Activated naive CD8-positive, alpha-beta T cell treated with anti-CD3 and anti-CD28 coated beads, Interleukin-2, amount 10 ng/mL, durations not matched to agents 7 days and 5 days (primary cell): ENCODE results near the gene RNF186. TPM values are rescaled to one million over a fixed set of nuclear protein-coding genes. Genes with fewer than 3 reads are reported as not detected.
"Not testable (repeated sequence)": the region's sequence is repeated elsewhere in the genome, so short reads cannot be mapped to it uniquely, and the experiment has no call there.

Experiments used
- ATAC-seq: fragments of 150-1000 bp; cut with Tn5 transposase; one replicate; pipeline ENCODE4 v1.10.0; 2021; ENCODE audit warnings: low read depth, moderate library complexity
- POLR2A ChIA-PET: fragments of 350-600 bp; sonication (Branson Sonifier 250); formaldehyde crosslinking; loops from one replicate; lab custom pipeline; 2021; ENCODE audit warnings: antibody characterized with exemption; lab: Charles Lee
- DNase-seq: peaks from one replicate; pipeline ENCODE4 v3.0.0; 2021
- H3K27ac Mint-ChIP-seq: one replicate; pipeline ENCODE4 v1.8.0; 2022; ENCODE audit warnings: mild to moderate bottlenecking, mixed read lengths
- H3K27me3 Mint-ChIP-seq: one replicate; pipeline ENCODE4 v1.8.0; 2022; ENCODE audit warnings: mild to moderate bottlenecking, moderate library complexity, mixed read lengths
- H3K36me3 Mint-ChIP-seq: one replicate; pipeline ENCODE4 v1.8.0; 2021; ENCODE audit warnings: mild to moderate bottlenecking, mixed read lengths
- H3K4me1 Mint-ChIP-seq: one replicate; pipeline ENCODE4 v1.8.0; 2021; ENCODE audit warnings: mixed read lengths
- H3K4me3 Mint-ChIP-seq: one replicate; pipeline ENCODE4 v1.8.0; 2022; ENCODE audit warnings: mild to moderate bottlenecking, moderate library complexity, mixed read lengths
- H3K9me3 Mint-ChIP-seq: one replicate; pipeline ENCODE4 v1.8.0; 2021; ENCODE audit warnings: mixed read lengths
- total RNA-seq, 2 experiments: library from RNA; stranded (reverse); gene quantifications; one replicate each; pipeline ENCODE4 v1.2.3, GENCODE V29; 2021

The RNF186 gene, protein sequence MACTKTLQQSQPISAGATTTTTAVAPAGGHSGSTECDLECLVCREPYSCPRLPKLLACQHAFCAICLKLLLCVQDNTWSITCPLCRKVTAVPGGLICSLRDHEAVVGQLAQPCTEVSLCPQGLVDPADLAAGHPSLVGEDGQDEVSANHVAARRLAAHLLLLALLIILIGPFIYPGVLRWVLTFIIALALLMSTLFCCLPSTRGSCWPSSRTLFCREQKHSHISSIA
- not detected for total RNA-seq

DNA sequence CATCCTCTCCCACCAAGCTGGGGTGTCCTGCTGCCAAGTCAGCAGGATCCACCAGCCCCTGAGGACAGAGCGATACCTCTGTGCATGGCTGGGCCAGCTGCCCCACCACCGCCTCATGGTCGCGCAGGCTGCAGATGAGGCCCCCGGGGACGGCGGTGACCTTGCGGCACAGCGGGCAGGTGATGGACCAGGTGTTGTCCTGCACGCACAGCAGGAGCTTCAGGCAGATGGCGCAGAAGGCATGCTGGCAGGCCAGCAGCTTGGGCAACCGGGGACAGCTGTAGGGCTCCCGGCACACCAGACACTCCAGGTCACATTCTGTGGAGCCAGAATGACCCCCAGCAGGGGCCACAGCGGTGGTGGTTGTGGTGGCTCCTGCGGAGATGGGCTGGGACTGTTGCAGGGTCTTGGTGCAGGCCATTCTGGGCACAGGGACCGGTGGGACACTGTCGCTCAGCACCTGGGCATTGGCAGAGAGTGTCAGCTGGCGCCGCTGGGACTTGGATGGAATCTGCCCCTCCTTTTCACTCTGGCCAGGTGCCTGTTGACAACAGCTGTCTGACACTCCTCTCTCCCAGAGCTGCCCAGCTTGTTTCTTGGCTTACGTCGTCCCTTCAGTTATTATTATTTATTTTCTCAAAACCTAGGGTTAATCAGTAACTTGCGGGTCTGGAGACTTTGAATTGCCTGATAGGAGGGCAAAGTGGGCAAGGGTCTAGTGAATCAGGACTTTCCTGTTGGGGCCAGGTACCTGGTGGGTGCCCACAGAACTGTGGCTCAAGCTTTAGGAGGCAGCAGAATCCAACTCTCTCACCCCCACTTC, at the start of gene RNF186:
TSS of gene RNF186 (minus strand) at position 603 of the 823 bp plus-strand sequence. CDS start at position 421, 182 bp downstream.
- no peak within 1 kb of the TSS for H3K4me3 Mint-ChIP-seq
- no peak within 1 kb of the TSS for H3K27ac Mint-ChIP-seq
- POLR2A ChIA-PET: no interaction called here
- H3K4me1 Mint-ChIP-seq: no peaks in the 10 kb centered on the region
- DNase-seq (no peak), ATAC-seq (no peak)
- H3K36me3 Mint-ChIP-seq: no peaks in the 10 kb centered on the region
- no peaks in the 10 kb centered on the region for H3K9me3 Mint-ChIP-seq
- peaks cover 16% of the 10 kb centered on the region for H3K27me3 Mint-ChIP-seq

DNA sequence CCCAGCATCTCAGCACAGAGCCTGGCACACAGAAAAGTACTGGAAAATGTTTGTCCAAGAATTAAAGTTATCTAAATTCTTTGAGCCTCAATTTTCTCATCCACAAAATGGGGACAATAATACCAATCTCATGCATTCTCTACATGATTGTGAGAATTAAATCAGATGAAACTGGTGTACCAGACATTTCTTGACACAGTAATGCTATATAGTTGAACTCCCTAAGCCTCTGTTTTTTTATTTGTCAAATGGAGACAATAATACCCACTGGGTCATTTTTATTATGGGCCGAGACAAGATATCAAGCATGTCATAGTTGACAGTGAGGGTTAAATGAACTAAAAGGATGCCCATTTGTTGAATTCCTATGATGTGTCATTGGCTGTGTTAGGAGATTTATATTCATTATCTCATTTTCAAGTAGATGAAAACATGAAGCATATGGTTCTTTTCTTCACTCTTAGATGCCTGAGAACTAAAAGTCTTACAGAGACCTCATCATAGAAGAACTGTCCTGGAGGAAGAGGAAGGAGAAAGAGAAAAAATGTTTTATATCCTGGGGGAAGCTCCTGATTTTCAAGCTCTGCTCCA, 49.6 kb upstream of the RNF186 start:
- peaks cover 5% of the 10 kb centered on the region for H3K9me3 Mint-ChIP-seq

GRCh38 chr1:19862944-19863343, 47.9 kb upstream of the RNF186 start:
- H3K27me3 Mint-ChIP-seq: peaks cover 42% of the 10 kb centered on the region
- peaks cover 5% of the 10 kb centered on the region for H3K9me3 Mint-ChIP-seq

More for the DNA sequence above, 49.6 kb upstream of the RNF186 start:
- no peak overlapping the region for H3K27ac Mint-ChIP-seq
- peaks cover 37% of the 10 kb centered on the region for H3K27me3 Mint-ChIP-seq
- no peak overlapping the region for H3K4me3 Mint-ChIP-seq
- no peaks in the 10 kb centered on the region for H3K4me1 Mint-ChIP-seq
- POLR2A ChIA-PET: no interaction called here
- H3K36me3 Mint-ChIP-seq: no peaks in the 10 kb centered on the region
- ATAC-seq: no peak
- DNase-seq: no peak

DNA sequence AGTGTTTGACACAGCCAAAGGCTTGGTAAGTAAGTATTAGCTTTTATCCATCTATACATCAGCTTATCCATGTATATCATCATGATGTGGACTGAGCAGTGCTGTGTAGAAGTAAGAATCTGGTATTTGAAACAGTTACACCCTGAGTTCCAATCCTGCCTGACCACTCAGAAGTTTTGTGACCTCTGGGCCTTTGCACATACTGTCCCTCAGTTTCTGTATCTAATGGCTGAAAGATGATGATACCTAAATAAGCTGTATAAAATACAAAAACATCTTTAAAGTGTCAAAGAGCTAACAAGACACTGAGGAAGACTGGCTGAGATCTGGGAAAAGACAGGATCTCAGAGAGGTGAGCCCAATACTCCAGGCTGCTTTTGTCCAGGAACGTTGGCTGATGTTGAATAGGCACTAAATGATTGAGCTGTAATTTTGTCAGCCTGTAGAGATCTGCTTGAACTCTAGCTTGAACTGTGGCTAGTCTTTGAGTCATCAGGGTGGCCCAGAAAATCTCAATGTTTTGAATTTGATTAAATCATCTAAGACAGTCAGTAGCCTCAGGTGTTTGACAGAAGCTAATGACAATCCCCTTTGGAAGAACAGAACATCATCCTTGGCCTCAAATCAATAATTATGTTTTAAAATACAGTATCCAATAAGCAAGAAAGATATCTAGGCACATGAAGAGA, 46.9 kb upstream of the RNF186 start:
- ATAC-seq (no peak), DNase-seq (no peak)
- H3K9me3 Mint-ChIP-seq: peaks cover 5% of the 10 kb centered on the region
- no peaks in the 10 kb centered on the region for H3K4me1 Mint-ChIP-seq
- POLR2A ChIA-PET: no interaction called here
- peaks cover 38% of the 10 kb centered on the region for H3K27me3 Mint-ChIP-seq
- H3K4me3 Mint-ChIP-seq: no peak overlapping the region
- no peaks in the 10 kb centered on the region for H3K36me3 Mint-ChIP-seq
- no peak overlapping the region for H3K27ac Mint-ChIP-seq

More at GRCh38 chr1:19862944-19863343, 47.9 kb upstream of the RNF186 start:
- Mint-ChIP-seq H3K4me3 (no peak overlapping the region), H3K4me1 (no peaks in the 10 kb centered on the region), H3K36me3 (no peaks in the 10 kb centered on the region), H3K27ac (no peak overlapping the region)
- no peak for ATAC-seq
- no peak for DNase-seq
- POLR2A ChIA-PET: no interaction called here

- Mint-ChIP-seq H3K27me3 (peaks cover 34% of the 10 kb centered on the region), H3K4me3 (no peak overlapping the region)
Observed at GRCh38 chr1:19861034-19861433, 46.0 kb upstream of the RNF186 start.

GRCh38 chr1:19860418-19860817, 45.3 kb upstream of the RNF186 start:
- Mint-ChIP-seq H3K27me3 (peaks cover 30% of the 10 kb centered on the region), H3K27ac (no peak overlapping the region), H3K4me3 (no peak overlapping the region), H3K36me3 (no peaks in the 10 kb centered on the region), H3K4me1 (no peaks in the 10 kb centered on the region), H3K9me3 (peaks cover 5% of the 10 kb centered on the region)
- POLR2A ChIA-PET: no interaction called here
- no peak for DNase-seq
- ATAC-seq: no peak

More at GRCh38 chr1:19861034-19861433, 46.0 kb upstream of the RNF186 start:
- Mint-ChIP-seq H3K27ac (no peak overlapping the region), H3K36me3 (no peaks in the 10 kb centered on the region), H3K4me1 (no peaks in the 10 kb centered on the region), H3K9me3 (peaks cover 5% of the 10 kb centered on the region)
- DNase-seq (no peak), ATAC-seq (no peak)
- POLR2A ChIA-PET: no interaction called here

DNA sequence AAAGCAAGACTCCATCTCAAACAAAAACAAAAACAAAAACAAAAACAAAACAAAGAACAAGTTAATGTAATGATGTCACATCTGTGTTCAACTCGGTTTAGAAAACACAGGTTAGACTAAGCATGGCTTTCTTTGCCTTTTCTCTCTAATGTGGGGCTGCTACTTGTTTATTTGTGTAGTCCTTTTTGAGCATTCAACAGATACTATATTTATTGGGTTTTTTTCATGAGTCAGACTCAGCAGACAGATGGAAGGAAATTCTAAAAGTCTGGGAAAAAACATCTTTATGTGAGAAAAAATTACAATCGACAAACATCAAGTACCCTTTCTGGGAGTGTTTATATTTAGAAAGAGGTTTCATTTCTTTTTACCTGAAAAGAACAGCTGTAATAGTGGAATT, 44.8 kb upstream of the RNF186 start:
- DNase-seq (no peak), ATAC-seq (no peak)
- POLR2A ChIA-PET: no interaction called here
- Mint-ChIP-seq H3K9me3 (peaks cover 5% of the 10 kb centered on the region), H3K27ac (no peak overlapping the region), H3K4me3 (no peak overlapping the region), H3K4me1 (no peaks in the 10 kb centered on the region), H3K36me3 (no peaks in the 10 kb centered on the region), H3K27me3 (peaks cover 28% of the 10 kb centered on the region)

GRCh38 chr1:19858893-19859292, 43.8 kb upstream of the RNF186 start:
- peaks cover 5% of the 10 kb centered on the region for H3K9me3 Mint-ChIP-seq
- peaks cover 23% of the 10 kb centered on the region for H3K27me3 Mint-ChIP-seq
- ATAC-seq (no peak), DNase-seq (no peak)
- POLR2A ChIA-PET: no interaction called here
- H3K36me3 Mint-ChIP-seq: no peaks in the 10 kb centered on the region
- H3K27ac Mint-ChIP-seq: no peak overlapping the region
- no peak overlapping the region for H3K4me3 Mint-ChIP-seq
- H3K4me1 Mint-ChIP-seq: no peaks in the 10 kb centered on the region

DNA sequence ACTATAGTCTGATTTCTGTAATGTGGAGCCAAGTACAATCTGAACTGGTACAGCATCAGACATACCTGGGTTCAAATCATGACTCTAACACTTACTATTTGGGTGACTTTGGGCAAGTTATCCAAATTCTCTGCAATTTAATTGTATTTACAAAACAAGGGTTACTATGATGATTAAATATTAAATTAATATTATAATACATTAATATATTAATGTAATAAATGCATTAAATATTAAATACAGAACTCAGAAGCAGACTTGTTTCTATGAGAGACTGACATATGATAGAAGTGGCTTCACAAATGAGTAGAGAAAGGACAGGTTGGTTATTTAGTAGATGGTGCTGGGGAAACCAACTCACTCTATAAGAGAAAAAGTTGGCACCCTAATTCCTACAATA, 39.8 kb upstream of the RNF186 start:
- no peaks in the 10 kb centered on the region for H3K36me3 Mint-ChIP-seq
- H3K4me1 Mint-ChIP-seq: no peaks in the 10 kb centered on the region
- POLR2A ChIA-PET: no interaction called here

DNA sequence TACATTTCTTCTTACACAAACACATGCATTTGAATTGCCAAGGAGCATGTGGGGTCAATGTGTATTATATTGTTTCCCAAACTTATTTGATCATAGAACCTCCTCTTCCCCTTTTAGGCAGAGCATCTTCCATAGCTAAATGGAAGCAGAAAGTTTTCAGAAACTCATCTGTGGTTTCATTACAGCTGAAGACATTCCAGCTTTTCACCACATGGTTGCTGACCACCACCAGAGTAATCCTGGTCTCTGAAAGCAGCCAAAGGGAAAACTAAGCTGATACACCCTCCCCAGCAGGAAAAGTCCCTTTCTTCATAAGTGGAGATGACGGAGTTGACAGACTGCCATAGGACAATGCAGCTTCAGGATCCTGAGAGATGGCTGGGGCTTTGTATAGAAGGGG, 37.0 kb upstream of the RNF186 start:
- Mint-ChIP-seq H3K27ac (no peak overlapping the region), H3K27me3 (peaks cover 10% of the 10 kb centered on the region), H3K9me3 (no peaks in the 10 kb centered on the region), H3K4me1 (no peaks in the 10 kb centered on the region), H3K4me3 (no peak overlapping the region), H3K36me3 (no peaks in the 10 kb centered on the region)
- no peak for ATAC-seq
- POLR2A ChIA-PET: no interaction called here
- DNase-seq: no peak

More for the DNA sequence above, 39.8 kb upstream of the RNF186 start:
- H3K4me3 Mint-ChIP-seq: no peak overlapping the region
- H3K27me3 Mint-ChIP-seq: peaks cover 12% of the 10 kb centered on the region
- DNase-seq (no peak), ATAC-seq (no peak)
- H3K27ac Mint-ChIP-seq: no peak overlapping the region
- no peaks in the 10 kb centered on the region for H3K9me3 Mint-ChIP-seq

GRCh38 chr1:19850214-19850613, 35.1 kb upstream of the RNF186 start:
- no peak overlapping the region for H3K4me3 Mint-ChIP-seq
- DNase-seq (no peak), ATAC-seq (no peak)
- H3K9me3 Mint-ChIP-seq: no peaks in the 10 kb centered on the region
- H3K27me3 Mint-ChIP-seq: peaks cover 20% of the 10 kb centered on the region
- POLR2A ChIA-PET: no interaction called here
- H3K27ac Mint-ChIP-seq: no peak overlapping the region
- no peaks in the 10 kb centered on the region for H3K36me3 Mint-ChIP-seq
- H3K4me1 Mint-ChIP-seq: no peaks in the 10 kb centered on the region

DNA sequence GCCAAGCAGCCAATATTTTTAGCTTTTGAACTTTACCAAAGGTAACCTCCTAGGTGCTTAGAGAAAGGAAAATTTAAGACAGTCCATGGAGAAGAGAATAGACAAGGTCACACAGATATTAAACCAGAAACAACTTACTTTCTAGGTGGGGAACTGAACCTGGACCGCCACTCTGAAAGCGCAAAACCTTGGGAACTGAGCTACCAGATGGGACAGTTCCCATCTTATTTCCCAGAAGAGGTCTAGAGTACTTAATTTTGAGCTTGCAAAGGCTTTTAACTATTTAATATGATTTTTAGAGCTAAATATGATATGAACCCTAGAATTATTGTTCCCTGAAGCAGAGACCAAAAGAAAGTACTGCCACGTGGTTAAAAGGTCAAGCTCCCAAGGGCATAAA, 34.2 kb upstream of the RNF186 start:
- DNase-seq, H3K9me3 Mint-ChIP-seq, POLR2A ChIA-PET, H3K36me3 Mint-ChIP-seq, H3K27ac Mint-ChIP-seq, H3K4me1 Mint-ChIP-seq, ATAC-seq, H3K4me3 Mint-ChIP-seq: not testable (repeated sequence)
- peaks cover 27% of the 10 kb centered on the region for H3K27me3 Mint-ChIP-seq

DNA sequence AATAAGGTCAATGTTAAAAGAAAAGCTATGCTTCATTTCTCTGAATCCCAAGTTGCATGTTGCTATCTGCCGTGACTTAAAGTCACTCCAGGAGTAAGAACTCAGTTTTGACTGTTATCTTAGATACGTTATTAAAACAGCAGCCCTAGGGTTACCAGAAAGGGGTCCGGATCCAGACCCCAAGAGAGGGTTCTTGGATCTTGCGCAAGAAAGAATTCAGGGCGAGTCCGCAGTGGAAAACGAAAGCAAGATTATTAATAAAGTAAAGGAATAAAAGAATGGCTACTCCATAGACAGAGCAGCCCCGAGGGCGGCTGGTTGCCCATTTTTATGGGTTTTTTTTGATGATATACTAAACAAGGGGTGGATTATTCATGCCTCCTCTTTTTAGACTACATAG, 32.3 kb upstream of the RNF186 start:
- H3K36me3 Mint-ChIP-seq, POLR2A ChIA-PET, H3K4me1 Mint-ChIP-seq, H3K4me3 Mint-ChIP-seq, H3K27ac Mint-ChIP-seq, H3K9me3 Mint-ChIP-seq, ATAC-seq, DNase-seq: not testable (repeated sequence)
- H3K27me3 Mint-ChIP-seq: peaks cover 33% of the 10 kb centered on the region
